Mucosa of descending colon (tissue), 3 donors: ENCODE data around the gene MYBPC2. TPM values are rescaled to one million over a fixed set of nuclear protein-coding genes. Genes with fewer than 3 reads are reported as not detected.

Experiments used
- ATAC-seq: fragments of 200-7000 bp; cut with Tn5 transposase; one replicate; pipeline ENCODE4 v1.9.1; 2020; ENCODE audit warnings: mild to moderate bottlenecking, moderate library complexity
- DNase-seq, 3 donors: peaks; one replicate each; pipeline ENCODE4 v3.0.0-alpha.2; 2020
- H3K36me3 ChIP-seq: fragments of 200-600 bp; one replicate; pipeline ENCODE4 v1.8.0; 2021; ENCODE audit warnings: low read depth, mild to moderate bottlenecking
- H3K4me1 ChIP-seq: fragments of 200-600 bp; one replicate; pipeline ENCODE4 v1.8.0; 2021; ENCODE audit warnings: low read depth, mild to moderate bottlenecking
- H3K4me3 ChIP-seq: fragments of 200-600 bp; one replicate; pipeline ENCODE4 v1.8.0; 2021; ENCODE audit warnings: mild to moderate bottlenecking
- H3K9me3 ChIP-seq: fragments of 200-600 bp; one replicate; pipeline ENCODE4 v1.8.0; 2021; ENCODE audit warnings: mild to moderate bottlenecking
- intact Hi-C, 2 donors: fragments of 100-400 bp; cut with DNase I in 1 of 2; cut with micrococcal nuclease in 1 of 2; formaldehyde crosslinking; loops; one replicate each; pipeline versions ENCODE4 v1.11.0 to v1.11.1; 2022; cut with DNase I, micrococcal nuclease
- total RNA-seq, 3 donors: library from RNA; stranded (reverse); fragmentation: NEBNext Ultra II Directional in 2 of 3; extraction: Animal tissue kit (Norgen Biotek cat#: 25700) in 2 of 3; gene quantifications; one replicate each; pipeline versions ENCODE4 v1.2.1 to v1.2.4, GENCODE V29; 2021 to 2023
- TF ChIP-seq, protein P1 (sequence below): fragments of 200-600 bp; IDR thresholded peaks from one replicate; pipeline ENCODE4 v1.8.0; 2022; ENCODE audit warnings: antibody characterized with exemption, mild to moderate bottlenecking
- donor health status: DM: no; HTN: no; CAD: no; lungs with moderate emphysema.
- donor health status: DM: no; HTN: no; CAD: no.
- donor health status: DM: no; HTN: yes; CAD: no.

Gene MYBPC2
- total RNA-seq, 3 donors from 2014 or later = 0.10 to 0.14 TPM; not detected in 1

DNA sequence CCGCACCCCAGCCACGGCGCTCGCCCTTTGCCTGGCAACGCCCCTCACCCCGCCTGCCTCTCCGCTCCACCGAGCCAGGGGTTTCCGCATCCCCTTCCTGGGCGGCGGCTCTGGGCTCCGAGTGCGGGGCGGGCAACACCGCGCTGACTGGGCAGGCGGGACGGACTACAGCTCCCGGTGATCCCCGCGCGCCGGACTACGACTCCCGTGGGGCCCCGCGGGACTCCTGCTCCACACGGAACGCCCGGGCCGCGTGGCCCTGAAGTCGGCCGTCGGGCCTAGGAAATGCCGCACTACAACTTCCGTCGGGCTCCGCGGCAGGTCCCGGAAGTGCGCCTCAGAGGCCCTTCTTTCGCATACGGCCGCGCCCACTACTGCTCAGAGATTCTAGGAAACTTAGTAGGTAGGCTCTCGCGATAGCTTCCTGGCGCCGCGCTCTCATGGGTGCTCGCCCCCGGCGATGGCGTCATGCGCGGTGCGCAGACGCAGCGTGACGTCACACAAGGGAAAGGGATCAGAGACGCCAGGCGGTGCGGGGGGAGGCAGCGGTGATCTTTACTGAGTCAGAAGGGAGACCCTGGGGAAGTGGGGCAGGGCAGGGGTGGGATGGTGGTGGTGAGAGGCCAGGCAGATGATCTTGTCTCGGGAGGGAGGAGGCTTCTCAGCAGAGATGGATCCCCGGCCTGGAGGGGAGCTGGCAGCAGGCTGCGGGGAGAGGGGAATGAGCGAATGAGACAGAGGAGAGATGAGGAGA, 78.6 kb downstream of the MYBPC2 start, which contains the start of gene JOSD2:
JOSD2 (minus strand) TSS at position 123 of the 754 bp plus-strand sequence. CDS start 760 bp downstream, outside the sequence.
- ATAC-seq = peak; percentile 95
- Histone ChIP-seq H3K36me3 (peaks cover 3% of the 10 kb centered on the region), H3K9me3 (no peaks in the 10 kb centered on the region), H3K4me1 (peaks cover 5% of the 10 kb centered on the region), H3K4me3 (peak within 1 kb of the TSS; percentile 36)
- DNase-seq = peak; percentile 98 to 99 (median 99)
- TF ChIP-seq, protein P1, sequence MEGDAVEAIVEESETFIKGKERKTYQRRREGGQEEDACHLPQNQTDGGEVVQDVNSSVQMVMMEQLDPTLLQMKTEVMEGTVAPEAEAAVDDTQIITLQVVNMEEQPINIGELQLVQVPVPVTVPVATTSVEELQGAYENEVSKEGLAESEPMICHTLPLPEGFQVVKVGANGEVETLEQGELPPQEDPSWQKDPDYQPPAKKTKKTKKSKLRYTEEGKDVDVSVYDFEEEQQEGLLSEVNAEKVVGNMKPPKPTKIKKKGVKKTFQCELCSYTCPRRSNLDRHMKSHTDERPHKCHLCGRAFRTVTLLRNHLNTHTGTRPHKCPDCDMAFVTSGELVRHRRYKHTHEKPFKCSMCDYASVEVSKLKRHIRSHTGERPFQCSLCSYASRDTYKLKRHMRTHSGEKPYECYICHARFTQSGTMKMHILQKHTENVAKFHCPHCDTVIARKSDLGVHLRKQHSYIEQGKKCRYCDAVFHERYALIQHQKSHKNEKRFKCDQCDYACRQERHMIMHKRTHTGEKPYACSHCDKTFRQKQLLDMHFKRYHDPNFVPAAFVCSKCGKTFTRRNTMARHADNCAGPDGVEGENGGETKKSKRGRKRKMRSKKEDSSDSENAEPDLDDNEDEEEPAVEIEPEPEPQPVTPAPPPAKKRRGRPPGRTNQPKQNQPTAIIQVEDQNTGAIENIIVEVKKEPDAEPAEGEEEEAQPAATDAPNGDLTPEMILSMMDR = no peak
- intact Hi-C loops = no loop called here

DNA sequence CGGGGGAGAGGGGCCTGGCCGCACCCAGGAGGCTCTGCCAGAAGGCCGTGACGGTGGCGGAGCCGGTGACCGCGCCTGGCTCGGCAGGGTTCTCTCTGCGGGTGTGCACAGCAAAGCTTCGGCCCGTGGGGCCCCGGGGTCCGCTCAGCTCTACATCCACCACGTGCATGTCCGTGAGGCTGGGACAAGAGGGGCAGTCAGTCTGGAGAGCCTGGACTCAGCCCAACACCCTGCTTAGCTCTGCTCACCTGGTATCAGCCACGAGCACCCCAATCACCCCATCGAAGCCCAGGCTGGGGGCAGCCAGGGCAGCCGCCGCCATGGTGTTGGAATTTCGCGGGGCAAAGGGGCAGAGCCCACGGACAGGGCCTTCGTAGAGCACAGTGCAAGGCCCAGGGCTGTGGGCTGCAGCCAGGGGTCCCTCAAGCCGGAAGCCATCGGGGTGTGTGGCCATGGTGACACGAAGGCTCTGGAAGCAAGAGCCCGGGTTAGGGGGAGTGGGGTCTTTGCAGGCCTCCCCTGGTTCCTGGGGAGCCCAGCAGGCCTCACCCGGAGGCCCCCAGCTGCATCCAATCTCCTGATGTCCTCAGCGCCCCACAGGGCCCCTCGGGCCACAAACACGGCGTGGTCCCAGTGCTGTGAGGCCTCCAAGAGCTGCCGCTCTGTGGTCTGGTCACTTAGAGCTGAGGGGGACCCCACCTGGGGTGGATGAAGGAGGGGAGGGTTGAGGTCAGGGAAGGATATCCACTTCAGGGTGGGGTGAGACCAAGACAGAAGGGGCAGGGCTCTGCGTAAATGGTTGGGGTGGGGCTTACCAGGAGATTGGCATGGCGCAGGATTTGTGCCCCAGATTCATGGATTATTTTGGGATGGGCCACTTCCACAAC, 79.7 kb downstream of the MYBPC2 start:
- Histone ChIP-seq H3K4me1 (peaks cover 5% of the 10 kb centered on the region), H3K9me3 (no peaks in the 10 kb centered on the region), H3K4me3 (no peak overlapping the region), H3K36me3 (peaks cover 3% of the 10 kb centered on the region)
- intact Hi-C loops = no loop called here
- TF ChIP-seq, protein P1 = no peak
- ATAC-seq (no peak), DNase-seq (peak; percentile 34 to 64 (median 54))

DNA sequence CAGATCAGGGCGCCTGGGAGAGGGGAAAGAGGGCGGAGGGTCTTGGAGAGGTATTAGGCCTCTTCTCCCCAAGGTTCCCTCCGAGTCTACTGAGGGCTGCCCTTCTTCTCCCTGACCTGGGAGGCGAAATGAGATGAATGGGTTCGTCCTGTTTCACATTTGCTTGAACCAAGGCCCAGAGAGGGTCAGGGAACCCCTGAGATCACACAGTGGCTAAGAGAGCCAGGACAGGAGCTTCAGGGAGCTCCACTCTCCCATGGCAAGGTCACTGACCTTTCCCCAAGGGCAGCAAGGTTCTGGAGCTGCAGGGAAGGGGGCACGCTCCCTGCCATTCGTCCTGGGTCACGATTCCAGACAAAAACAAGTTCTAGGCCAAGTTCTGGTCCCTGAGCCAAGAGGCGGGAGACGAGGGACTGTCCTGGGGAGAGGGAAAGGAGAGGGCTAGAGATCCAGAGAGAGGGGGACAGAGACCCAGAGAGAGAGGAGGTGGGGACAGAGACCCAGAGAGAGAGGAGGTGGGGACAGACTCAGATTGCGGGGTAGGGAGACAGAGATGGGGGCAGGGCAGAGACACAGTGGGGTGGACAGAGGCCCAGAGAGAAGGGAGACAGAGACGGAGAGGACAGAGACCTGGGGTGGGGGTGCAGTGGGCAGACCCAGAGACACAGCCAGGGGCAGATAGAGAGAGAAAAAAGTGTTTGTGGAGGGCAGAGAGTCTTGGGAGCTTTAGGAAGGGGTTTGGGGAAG, 80.5 kb downstream of the MYBPC2 start:
- H3K4me3 ChIP-seq = no peak overlapping the region
- TF ChIP-seq, protein P1 = no peak
- peaks cover 5% of the 10 kb centered on the region for H3K4me1 ChIP-seq
- intact Hi-C loops = no loop called here
- no peak for ATAC-seq
- no peaks in the 10 kb centered on the region for H3K9me3 ChIP-seq
- peaks cover 3% of the 10 kb centered on the region for H3K36me3 ChIP-seq
- peak in 2 of 3 donors; percentile 24 to 35 for DNase-seq

DNA sequence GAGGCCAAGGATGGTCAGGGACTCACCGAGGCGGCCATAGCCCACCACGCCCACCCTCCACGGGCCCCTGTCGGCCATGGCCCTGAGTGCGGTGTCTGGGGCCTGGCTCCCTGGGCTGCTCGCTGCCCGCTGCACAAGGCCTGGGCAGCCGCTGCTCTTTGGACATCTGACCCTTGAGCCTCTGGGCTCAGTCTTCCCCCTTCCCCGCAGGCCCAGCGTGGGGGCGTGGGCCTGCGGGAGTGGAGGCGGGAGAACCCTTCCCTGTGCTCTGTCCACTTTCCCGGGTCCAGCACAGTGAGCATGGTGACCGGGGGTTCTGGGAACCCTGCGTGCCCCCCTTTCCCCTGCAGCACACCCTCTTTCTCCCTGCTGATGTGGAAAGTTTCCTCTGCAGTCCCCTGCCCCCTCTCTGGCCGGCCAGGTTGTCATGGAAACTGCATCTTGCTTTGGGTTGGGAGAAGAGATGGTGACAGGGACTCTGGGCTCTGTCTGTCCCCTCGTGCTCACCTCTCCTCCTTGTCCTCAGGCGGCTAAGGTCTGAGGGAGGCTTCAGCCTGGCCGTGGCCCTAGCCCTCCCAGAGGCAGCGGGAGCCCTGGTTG, 81.2 kb downstream of the MYBPC2 start, which contains the start of gene ASPDH:
ASPDH (minus strand) TSS at position 168 of the 600 bp plus-strand sequence; CDS start at position 78, 90 bp downstream.
- TF ChIP-seq, protein P1 = no peak
- H3K9me3 ChIP-seq = no peaks in the 10 kb centered on the region
- intact Hi-C loops = no loop called here
- DNase-seq = peak in 2 of 3 donors; percentile 23 to 42
- H3K4me3 ChIP-seq = no peak within 1 kb of the TSS
- peaks cover 5% of the 10 kb centered on the region for H3K4me1 ChIP-seq
- H3K36me3 ChIP-seq = peaks cover 3% of the 10 kb centered on the region
- no peak for ATAC-seq
